B cell (primary cell): ENCODE data around the gene MLH1. TPM values are rescaled to one million over a fixed set of nuclear protein-coding genes. Genes with fewer than 3 reads are reported as not detected.

Source experiments
- ATAC-seq: fragments of 200-7000 bp; cut with Tn5 transposase; one replicate; pipeline ENCODE4 v1.10.0; 2021; ENCODE audit warnings: low read depth, mild to moderate bottlenecking, moderate number of reproducible peaks, moderate library complexity
- CTCF ChIA-PET: fragments of 350-600 bp; sonication (Branson Sonifier 250); formaldehyde crosslinking; loops from one replicate; lab custom pipeline; 2021; ENCODE audit warnings: antibody characterized with exemption, inconsistent platforms; lab: Charles Lee
- POLR2A ChIA-PET: fragments of 350-600 bp; sonication (Branson Sonifier 250); formaldehyde crosslinking; loops from one replicate; lab custom pipeline; 2021; ENCODE audit warnings: antibody characterized with exemption; lab: Charles Lee
- DNase-seq: peaks from one replicate; pipeline ENCODE4 v3.0.0; 2013
- H2AFZ ChIP-seq: 2 replicates; pipeline ENCODE4 v1.6.1; 2012; ENCODE audit warnings: mild to moderate bottlenecking, low read depth, low read length; ENCODE audit not compliant: insufficient read depth, poor library complexity, severe bottlenecking
- H3K27ac ChIP-seq, 2 donors: 1 replicate in 1 of 2; 2 replicates in 1 of 2; pipeline ENCODE4 v1.5.1; 2012 to 2013; ENCODE audit warnings: low read length in 2 of 2, mild to moderate bottlenecking in 2 of 2, moderate library complexity in 1 of 2
- H3K27me3 ChIP-seq, 4 experiments: fragments of 200-600 bp in 1 of 4; sonication (generic) in 1 of 4; replicated peaks in 1 of 4; 1 replicate in 2 of 4; 2 replicates in 2 of 4; pipeline versions ENCODE4 v1.6.1 to v1.7.0; 2013 to 2016; ENCODE audit warnings: low read length in 3 of 4, mild to moderate bottlenecking in 2 of 4, mixed read lengths in 1 of 4, moderate library complexity in 1 of 4; ENCODE audit not compliant: insufficient read depth in 4 of 4, control insufficient read depth in 3 of 4; ENCODE audit errors: control extremely low read depth in 1 of 4
- H3K36me3 ChIP-seq, 2 experiments: replicated peaks in 1 of 2; 1 replicate in 1 of 2; 2 replicates in 1 of 2; pipeline versions ENCODE4 v1.6.1 to v1.7.1; 2013; ENCODE audit warnings: low read length in 1 of 2; ENCODE audit not compliant: insufficient read depth in 2 of 2, control insufficient read depth in 1 of 2; ENCODE audit errors: control extremely low read depth in 1 of 2, extremely low read depth in 1 of 2
- H3K4me1 ChIP-seq, 2 donors: fragments of 200-600 bp in 1 of 2; sonication (generic) in 1 of 2; 1 replicate in 1 of 2; 2 replicates in 1 of 2; pipeline versions ENCODE4 v1.5.1 to v1.6.1; 2013 to 2017; ENCODE audit warnings: low read length in 2 of 2; ENCODE audit not compliant: control insufficient read depth in 2 of 2, insufficient read depth in 2 of 2
- H3K4me2 ChIP-seq: replicated peaks from 2 replicates; pipeline ENCODE3; 2012; ENCODE audit warnings: mild to moderate bottlenecking, low read depth, low read length; ENCODE audit not compliant: poor library complexity, severe bottlenecking
- H3K4me3 ChIP-seq, 5 experiments: fragments of 200-600 bp in 1 of 5; sonication (generic) in 1 of 5; 1 replicate in 3 of 5; 2 replicates in 2 of 5; pipeline versions ENCODE4 v1.5.1 to v1.7.0; 2011 to 2016; ENCODE audit warnings: low read length in 4 of 5, mild to moderate bottlenecking in 4 of 5, low read depth in 2 of 5, control low read depth in 1 of 5, moderate library complexity in 1 of 5; ENCODE audit not compliant: insufficient read depth in 1 of 5; ENCODE audit errors: control extremely low read depth in 1 of 5, extremely low read depth in 1 of 5
- H3K79me2 ChIP-seq: fragments of 200-600 bp; sonication (generic); one replicate; pipeline ENCODE4 v1.6.0; 2016; ENCODE audit warnings: low read length; ENCODE audit not compliant: control insufficient read depth, insufficient read depth
- H3K9ac ChIP-seq: fragments of 200-600 bp; sonication (generic); 2 replicates; pipeline ENCODE4 v1.6.1; 2017; ENCODE audit warnings: mild to moderate bottlenecking, low read length, moderate library complexity
- H3K9me3 ChIP-seq, 3 donors: one replicate each; pipeline versions ENCODE4 v1.6.1 to v1.7.1; 2013; ENCODE audit warnings: low read length in 2 of 3; ENCODE audit not compliant: control insufficient read depth in 2 of 3, insufficient read depth in 1 of 3; ENCODE audit errors: control extremely low read depth in 1 of 3
- H4K20me1 ChIP-seq: 2 replicates; pipeline ENCODE4 v1.6.0; 2012; ENCODE audit warnings: mild to moderate bottlenecking, low read length; ENCODE audit not compliant: insufficient read depth, control insufficient read depth, poor library complexity, severe bottlenecking
- H3K27ac Mint-ChIP-seq: one replicate; pipeline ENCODE4 v1.8.0; 2021; ENCODE audit warnings: mixed read lengths
- H3K27me3 Mint-ChIP-seq: one replicate; pipeline ENCODE4 v1.8.0; 2021; ENCODE audit warnings: mixed read lengths
- H3K4me1 Mint-ChIP-seq: one replicate; pipeline ENCODE4 v1.8.0; 2021; ENCODE audit warnings: mixed read lengths
- H3K4me3 Mint-ChIP-seq: one replicate; pipeline ENCODE4 v1.8.0; 2021; ENCODE audit warnings: mixed read lengths
- H3K9me3 Mint-ChIP-seq: one replicate; pipeline ENCODE4 v1.8.0; 2022; ENCODE audit warnings: mixed read lengths; ENCODE audit not compliant: insufficient read depth
- EZH2 ChIP-seq: IDR thresholded peaks from 2 replicates; pipeline ENCODE4 v1.6.1; 2012; ENCODE audit warnings: borderline replicate concordance, low read depth, mild to moderate bottlenecking, moderate library complexity, low read length; ENCODE audit not compliant: insufficient read depth, poor library complexity, severe bottlenecking
- WGBS: methylation state at CpG from one replicate; pipeline ENCODE4 v1.1.5; 2013; ENCODE audit warnings: missing lambda C conversion rate; ENCODE audit not compliant: insufficient coverage; 5-methylcytosine and 5-hydroxymethylcytosine counted together
- intact Hi-C: fragments of 100-400 bp; cut with micrococcal nuclease; formaldehyde crosslinking; loops from one replicate; pipeline ENCODE4 v1.10.0; 2022
- polyA plus RNA-seq: library from polyadenylated mRNA; depleted of rRNA; stranded (reverse); fragments of >200 nt; gene quantifications from 2 replicates; pipeline ENCODE4 v1.2.3, GENCODE V29; 2012
- total RNA-seq, 2 donors: library from RNA; stranded (reverse); fragments of 120-200 nt in 1 of 2; gene quantifications; 1 replicate in 1 of 2; 2 replicates in 1 of 2; pipeline versions ENCODE4 v1.2.3 to v1.2.4, GENCODE V29; 2013 to 2022
- TF ChIP-seq, protein P1 (sequence below): fragments of 200-600 bp; IDR thresholded peaks from one replicate; pipeline ENCODE4 v1.8.0; 2022; ENCODE audit warnings: antibody characterized with exemption, mild to moderate bottlenecking

The MLH1 gene
- total and polyA plus RNA-seq, 2 donors (not counting 1 experiment from before 2014, with no cell fraction given): 22.4 to 38.5 TPM

DNA sequence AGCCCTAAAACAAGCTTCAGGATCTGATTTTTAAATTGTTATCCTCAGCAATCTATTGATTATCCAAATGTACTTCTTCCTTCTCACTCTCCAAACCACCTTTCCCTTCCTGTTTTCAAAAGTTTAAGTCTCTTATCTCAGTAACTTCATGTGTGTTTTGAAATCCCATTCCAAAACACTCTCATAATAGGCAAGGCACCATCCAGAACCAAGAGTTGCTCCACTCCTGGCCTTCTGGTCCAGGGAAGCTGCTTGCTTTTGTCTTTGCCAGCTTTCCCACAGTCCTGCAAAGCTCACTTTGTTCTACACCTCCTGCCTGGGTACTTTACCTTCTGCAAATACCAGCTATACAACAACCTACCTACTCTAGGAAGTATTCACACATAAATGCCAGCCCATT is 63.5 kb downstream of the MLH1 start:
- DNase-seq (no peak), ATAC-seq (no peak)
- no peaks in the 10 kb centered on the region for H3K9me3 Mint-ChIP-seq
- intact Hi-C loops: no loop called here
- Histone ChIP-seq H3K4me1 (no peaks in the 10 kb centered on the region), H3K9ac (no peak overlapping the region), H3K36me3 (peaks cover 10 to 42% of the 10 kb centered on the region in 2 experiments), H3K4me2 (no peak overlapping the region), H4K20me1 (no peaks in the 10 kb centered on the region), H3K79me2 (no peaks in the 10 kb centered on the region), H3K27ac (no peak overlapping the region), H3K27me3 (no peaks in the 10 kb centered on the region), H3K4me3 (no peak overlapping the region), H3K9me3 (no peaks in the 10 kb centered on the region), H2AFZ (no peak overlapping the region)
- no peak for TF ChIP-seq EZH2
- TF ChIP-seq, protein P1, sequence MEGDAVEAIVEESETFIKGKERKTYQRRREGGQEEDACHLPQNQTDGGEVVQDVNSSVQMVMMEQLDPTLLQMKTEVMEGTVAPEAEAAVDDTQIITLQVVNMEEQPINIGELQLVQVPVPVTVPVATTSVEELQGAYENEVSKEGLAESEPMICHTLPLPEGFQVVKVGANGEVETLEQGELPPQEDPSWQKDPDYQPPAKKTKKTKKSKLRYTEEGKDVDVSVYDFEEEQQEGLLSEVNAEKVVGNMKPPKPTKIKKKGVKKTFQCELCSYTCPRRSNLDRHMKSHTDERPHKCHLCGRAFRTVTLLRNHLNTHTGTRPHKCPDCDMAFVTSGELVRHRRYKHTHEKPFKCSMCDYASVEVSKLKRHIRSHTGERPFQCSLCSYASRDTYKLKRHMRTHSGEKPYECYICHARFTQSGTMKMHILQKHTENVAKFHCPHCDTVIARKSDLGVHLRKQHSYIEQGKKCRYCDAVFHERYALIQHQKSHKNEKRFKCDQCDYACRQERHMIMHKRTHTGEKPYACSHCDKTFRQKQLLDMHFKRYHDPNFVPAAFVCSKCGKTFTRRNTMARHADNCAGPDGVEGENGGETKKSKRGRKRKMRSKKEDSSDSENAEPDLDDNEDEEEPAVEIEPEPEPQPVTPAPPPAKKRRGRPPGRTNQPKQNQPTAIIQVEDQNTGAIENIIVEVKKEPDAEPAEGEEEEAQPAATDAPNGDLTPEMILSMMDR: no peak
- no peak overlapping the region for H3K27ac Mint-ChIP-seq
- POLR2A ChIA-PET: no interaction called here
- CTCF ChIA-PET: interaction anchor here (0.6 kb wide), 1 partner anchor 329 kb away, joined by 3 read pairs; no protein-coding TSS in a partner anchor
- peaks cover 12% of the 10 kb centered on the region for H3K4me1 Mint-ChIP-seq
- H3K4me3 Mint-ChIP-seq: no peak overlapping the region
- H3K27me3 Mint-ChIP-seq: no peaks in the 10 kb centered on the region

DNA sequence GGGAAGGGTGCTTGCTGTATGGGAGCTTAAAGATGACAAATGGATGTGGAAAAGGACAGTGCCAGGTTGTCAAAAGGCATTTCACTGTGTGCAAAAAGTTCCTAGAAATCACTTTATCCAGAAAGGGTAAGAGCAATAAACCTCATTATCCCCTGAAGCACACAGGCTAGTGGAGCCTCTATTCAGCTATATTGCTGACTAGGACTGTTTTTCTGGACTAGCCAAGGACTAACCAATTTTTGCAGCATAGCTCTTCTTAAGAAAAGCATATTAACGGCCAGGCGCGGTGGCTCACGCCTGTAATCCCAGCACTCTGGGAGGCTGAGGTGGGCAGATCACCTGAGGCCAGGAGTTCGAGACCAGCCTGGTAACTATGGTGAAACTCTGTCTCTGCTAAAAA is 64.8 kb downstream of the MLH1 start:
- Histone ChIP-seq H3K79me2 (no peaks in the 10 kb centered on the region), H3K36me3 (peaks cover 10 to 45% of the 10 kb centered on the region in 2 experiments), H3K4me2 (no peak overlapping the region), H2AFZ (no peak overlapping the region), H3K4me3 (no peak overlapping the region), H3K27me3 (no peaks in the 10 kb centered on the region), H3K9ac (no peak overlapping the region), H3K27ac (no peak overlapping the region), H4K20me1 (no peaks in the 10 kb centered on the region), H3K4me1 (no peaks in the 10 kb centered on the region), H3K9me3 (no peaks in the 10 kb centered on the region)
- DNase-seq: no peak
- no peak for ATAC-seq
- ChIA-PET CTCF (no interaction called here), POLR2A (no interaction called here)
- Mint-ChIP-seq H3K4me1 (peaks cover 12% of the 10 kb centered on the region), H3K27ac (no peak overlapping the region), H3K27me3 (no peaks in the 10 kb centered on the region), H3K4me3 (no peak overlapping the region), H3K9me3 (no peaks in the 10 kb centered on the region)
- TF ChIP-seq EZH2: no peak
- TF ChIP-seq, protein P1: no peak
- intact Hi-C loops: no loop called here
- WGBS: 98% methylated on average over 5 of the region's 5 CpGs
